HepG2 (cell line): ENCODE measurements around the gene TNNI2. TPM values are rescaled to one million over a fixed set of nuclear protein-coding genes. Genes with fewer than 3 reads are reported as not detected.
A peak's percentile ranks its signal among the peaks of the same experiment; 100 is the strongest.

Experiments used
- CENPX ChIP-seq: sonication (generic); formaldehyde crosslinking; IDR thresholded peaks from 2 replicates; pipeline ENCODE4 v1.9.0; 2021; ENCODE audit warnings: mild to moderate bottlenecking, missing genetic modification reagents, moderate library complexity
- GATAD1 ChIP-seq: IDR thresholded peaks from 2 replicates; pipeline ENCODE4 v1.6.1; 2016; ENCODE audit warnings: missing genetic modification reagents, missing compliant biosample characterization
- GTF3A ChIP-seq: sonication (generic); formaldehyde crosslinking; conservative IDR thresholded peaks from 2 replicates; pipeline ENCODE4 v1.4.0; 2020; ENCODE audit warnings: mild to moderate bottlenecking, missing genetic modification reagents
- HOXA5 ChIP-seq: sonication (generic); formaldehyde crosslinking; IDR thresholded peaks from 2 replicates; pipeline ENCODE4 v1.4.0; 2020; ENCODE audit warnings: missing genetic modification reagents
- KLF15 ChIP-seq: sonication (generic); formaldehyde crosslinking; IDR thresholded peaks from 2 replicates; pipeline ENCODE4 v1.8.1; 2023; ENCODE audit warnings: borderline replicate concordance, mild to moderate bottlenecking, inconsistent platforms, missing genetic modification reagents, mixed read lengths
- MATR3 ChIP-seq: sonication (generic); formaldehyde crosslinking; IDR thresholded peaks from 2 replicates; pipeline ENCODE4 v1.4.0; 2020; ENCODE audit warnings: missing genetic modification reagents
- MED8 ChIP-seq: sonication (generic); formaldehyde crosslinking; IDR thresholded peaks from 2 replicates; pipeline ENCODE4 v1.8.1; 2023; ENCODE audit warnings: mild to moderate bottlenecking, missing genetic modification reagents; ENCODE audit not compliant: insufficient replicate concordance
- MNT ChIP-seq: fragments of 450-650 bp; IDR thresholded peaks from 2 replicates; pipeline ENCODE4 v1.6.1; 2016
- POGZ ChIP-seq: sonication (generic); formaldehyde crosslinking; IDR thresholded peaks from 2 replicates; pipeline ENCODE4 v1.4.0; 2020; ENCODE audit warnings: mild to moderate bottlenecking, missing genetic modification reagents
- PRPF4 ChIP-seq: fragments of 200-400 bp; formaldehyde crosslinking; IDR thresholded peaks from 2 replicates; pipeline ENCODE4 v1.6.1; 2016; ENCODE audit warnings: low read length, low read depth; ENCODE audit not compliant: poor library complexity, severe bottlenecking
- RARG ChIP-seq: sonication (generic); formaldehyde crosslinking; IDR thresholded peaks from 2 replicates; pipeline ENCODE4 v1.4.0; 2020; ENCODE audit warnings: low read depth, mild to moderate bottlenecking, missing genetic modification reagents
- RNF2 ChIP-seq: fragments of 450-650 bp; conservative IDR thresholded peaks from 2 replicates; pipeline ENCODE4 v1.6.1; 2016; ENCODE audit warnings: low read depth
- SIX1 ChIP-seq: sonication (generic); formaldehyde crosslinking; IDR thresholded peaks from 2 replicates; pipeline ENCODE4 v1.4.0; 2020; ENCODE audit warnings: missing genetic modification reagents, borderline replicate concordance
- SMC3 ChIP-seq: IDR thresholded peaks from 2 replicates; pipeline ENCODE4 v1.6.1; 2011; ENCODE audit warnings: low read length, improper control_type of control experiment
- ZNF234 ChIP-seq: sonication (generic); formaldehyde crosslinking; conservative IDR thresholded peaks from 2 replicates; pipeline ENCODE4 v1.5.1; 2020; ENCODE audit warnings: mild to moderate bottlenecking, missing genetic modification reagents
- ZNF263 ChIP-seq: sonication (generic); formaldehyde crosslinking; IDR thresholded peaks from 2 replicates; pipeline ENCODE4 v1.4.0; 2020; ENCODE audit warnings: missing genetic modification reagents
- ZNF616 ChIP-seq: sonication (generic); formaldehyde crosslinking; IDR thresholded peaks from 2 replicates; pipeline ENCODE4 v1.5.0; 2020; ENCODE audit warnings: low read depth, mild to moderate bottlenecking, missing genetic modification reagents
- ZNF660 ChIP-seq: sonication (generic); formaldehyde crosslinking; IDR thresholded peaks from 2 replicates; pipeline ENCODE4 v1.5.1; 2020; ENCODE audit warnings: mild to moderate bottlenecking, low read depth, missing genetic modification reagents, borderline replicate concordance
- ZNF749 ChIP-seq: sonication (generic); formaldehyde crosslinking; IDR thresholded peaks from 2 replicates; pipeline ENCODE4 v1.8.0; 2022; ENCODE audit warnings: mild to moderate bottlenecking, missing genetic modification reagents, moderate library complexity, borderline replicate concordance
- ZNF776 ChIP-seq: sonication (generic); formaldehyde crosslinking; IDR thresholded peaks from 2 replicates; pipeline ENCODE4 v1.4.0; 2020; ENCODE audit warnings: mild to moderate bottlenecking, missing genetic modification reagents
- ZNF790 ChIP-seq: sonication (generic); formaldehyde crosslinking; IDR thresholded peaks from 2 replicates; pipeline ENCODE4 v1.8.0; 2022; ENCODE audit warnings: missing genetic modification reagents, mild to moderate bottlenecking, borderline replicate concordance
- polyA plus RNA-seq, 8 experiments: library from polyadenylated mRNA; depleted of rRNA in 3 of 8; stranded (reverse) in 7 of 8; unstranded in 1 of 8; fragments of >200 nt; fragmentation: Illumina TruSeq in 4 of 8; extraction: Trizol in 4 of 8; gene quantifications; 2 replicates each; pipeline versions ENCODE4 v1.2.1 to v1.2.3, GENCODE V29; 2011 to 2016; ENCODE audit warnings: low read depth in 4 of 8, missing spikeins in 1 of 8, mixed read lengths in 1 of 8; ENCODE audit not compliant: insufficient read depth in 1 of 8
- total RNA-seq, 5 experiments: library from RNA; depleted of rRNA; stranded (reverse); fragments of >200 nt; fragmentation: Illumina TruSeq; extraction: Trizol; gene quantifications; 2 replicates each; pipeline ENCODE4 v1.2.3, GENCODE V29; 2016; ENCODE audit warnings: low read depth in 1 of 5
- TF ChIP-seq, protein P1 (sequence below): sonication (generic); formaldehyde crosslinking; IDR thresholded peaks from 2 replicates; pipeline ENCODE4 v1.4.0; 2020; ENCODE audit warnings: missing genetic modification reagents
- TF ChIP-seq, protein P2 (sequence below), 2 experiments: fragments of 450-650 bp in 1 of 2; sonication (generic) in 1 of 2; formaldehyde crosslinking; IDR thresholded peaks; 2 replicates each; pipeline versions ENCODE4 v1.5.0 to v1.8.0; 2020 to 2022; ENCODE audit warnings: mild to moderate bottlenecking in 1 of 2, missing genetic modification reagents in 1 of 2

TNNI2 gene
- total and polyA plus RNA-seq, 2 of the 13 experiments (the other 11 are each of a cell fraction or from before 2014, with no cell fraction given): 7.2 to 12.0 TPM

- no peak for TF ChIP-seq SMC3
- TF ChIP-seq GTF3A (CRISPR knock-in tag): no peak
- TF ChIP-seq ZNF660 (CRISPR knock-in tag): no peak
- no peak for TF ChIP-seq HOXA5
- TF ChIP-seq MATR3 (CRISPR knock-in tag): no peak
- TF ChIP-seq RNF2: no peak; the same call in 1 of the 2 replicates
- TF ChIP-seq ZNF790 (CRISPR knock-in tag): no peak
- TF ChIP-seq, protein P1, sequence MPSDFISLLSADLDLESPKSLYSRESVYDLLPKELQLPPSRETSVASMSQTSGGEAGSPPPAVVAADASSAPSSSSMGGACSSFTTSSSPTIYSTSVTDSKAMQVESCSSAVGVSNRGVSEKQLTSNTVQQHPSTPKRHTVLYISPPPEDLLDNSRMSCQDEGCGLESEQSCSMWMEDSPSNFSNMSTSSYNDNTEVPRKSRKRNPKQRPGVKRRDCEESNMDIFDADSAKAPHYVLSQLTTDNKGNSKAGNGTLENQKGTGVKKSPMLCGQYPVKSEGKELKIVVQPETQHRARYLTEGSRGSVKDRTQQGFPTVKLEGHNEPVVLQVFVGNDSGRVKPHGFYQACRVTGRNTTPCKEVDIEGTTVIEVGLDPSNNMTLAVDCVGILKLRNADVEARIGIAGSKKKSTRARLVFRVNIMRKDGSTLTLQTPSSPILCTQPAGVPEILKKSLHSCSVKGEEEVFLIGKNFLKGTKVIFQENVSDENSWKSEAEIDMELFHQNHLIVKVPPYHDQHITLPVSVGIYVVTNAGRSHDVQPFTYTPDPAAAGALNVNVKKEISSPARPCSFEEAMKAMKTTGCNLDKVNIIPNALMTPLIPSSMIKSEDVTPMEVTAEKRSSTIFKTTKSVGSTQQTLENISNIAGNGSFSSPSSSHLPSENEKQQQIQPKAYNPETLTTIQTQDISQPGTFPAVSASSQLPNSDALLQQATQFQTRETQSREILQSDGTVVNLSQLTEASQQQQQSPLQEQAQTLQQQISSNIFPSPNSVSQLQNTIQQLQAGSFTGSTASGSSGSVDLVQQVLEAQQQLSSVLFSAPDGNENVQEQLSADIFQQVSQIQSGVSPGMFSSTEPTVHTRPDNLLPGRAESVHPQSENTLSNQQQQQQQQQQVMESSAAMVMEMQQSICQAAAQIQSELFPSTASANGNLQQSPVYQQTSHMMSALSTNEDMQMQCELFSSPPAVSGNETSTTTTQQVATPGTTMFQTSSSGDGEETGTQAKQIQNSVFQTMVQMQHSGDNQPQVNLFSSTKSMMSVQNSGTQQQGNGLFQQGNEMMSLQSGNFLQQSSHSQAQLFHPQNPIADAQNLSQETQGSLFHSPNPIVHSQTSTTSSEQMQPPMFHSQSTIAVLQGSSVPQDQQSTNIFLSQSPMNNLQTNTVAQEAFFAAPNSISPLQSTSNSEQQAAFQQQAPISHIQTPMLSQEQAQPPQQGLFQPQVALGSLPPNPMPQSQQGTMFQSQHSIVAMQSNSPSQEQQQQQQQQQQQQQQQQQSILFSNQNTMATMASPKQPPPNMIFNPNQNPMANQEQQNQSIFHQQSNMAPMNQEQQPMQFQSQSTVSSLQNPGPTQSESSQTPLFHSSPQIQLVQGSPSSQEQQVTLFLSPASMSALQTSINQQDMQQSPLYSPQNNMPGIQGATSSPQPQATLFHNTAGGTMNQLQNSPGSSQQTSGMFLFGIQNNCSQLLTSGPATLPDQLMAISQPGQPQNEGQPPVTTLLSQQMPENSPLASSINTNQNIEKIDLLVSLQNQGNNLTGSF: peak; percentile 24; the same call in 1 of the 2 replicates
- no peak for TF ChIP-seq MED8 (CRISPR knock-in tag)
- no peak for TF ChIP-seq KLF15 (CRISPR knock-in tag)
- peak; percentile 89; the same call in 1 of the 2 replicates for TF ChIP-seq ZNF234 (CRISPR knock-in tag)
- no peak for TF ChIP-seq SIX1 (CRISPR knock-in tag)
- no peak for TF ChIP-seq MNT
- no peak for TF ChIP-seq ZNF749 (CRISPR knock-in tag)
- TF ChIP-seq RARG (CRISPR knock-in tag): no peak
- TF ChIP-seq GATAD1 (CRISPR knock-in tag): no peak
- no peak for TF ChIP-seq ZNF616 (CRISPR knock-in tag)
- TF ChIP-seq, protein P2, sequence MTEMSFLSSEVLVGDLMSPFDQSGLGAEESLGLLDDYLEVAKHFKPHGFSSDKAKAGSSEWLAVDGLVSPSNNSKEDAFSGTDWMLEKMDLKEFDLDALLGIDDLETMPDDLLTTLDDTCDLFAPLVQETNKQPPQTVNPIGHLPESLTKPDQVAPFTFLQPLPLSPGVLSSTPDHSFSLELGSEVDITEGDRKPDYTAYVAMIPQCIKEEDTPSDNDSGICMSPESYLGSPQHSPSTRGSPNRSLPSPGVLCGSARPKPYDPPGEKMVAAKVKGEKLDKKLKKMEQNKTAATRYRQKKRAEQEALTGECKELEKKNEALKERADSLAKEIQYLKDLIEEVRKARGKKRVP (CRISPR knock-in tag; IDR thresholded peaks at IDR 0.05): no peak
- peak; percentile 74 for TF ChIP-seq ZNF263 (CRISPR knock-in tag)
- TF ChIP-seq ZNF776: 0 out of 2 replicates have a peak, but pooled peaks have one; percentile 38
- TF ChIP-seq POGZ (CRISPR knock-in tag): no peak
- no peak for TF ChIP-seq CENPX (CRISPR knock-in tag)
- no peak for TF ChIP-seq PRPF4
Observed at GRCh38 chr11:1834062-1834610, 4.6 kb upstream of the TNNI2 start (continued).
